DOHH2 (cell line): ENCODE data around the gene MEGF11.

ENCODE experiments used
- H3F3A ChIP-seq: fragments of 200-600 bp; sonication (generic), shearing (Covaris generic); 2 replicates; pipeline ENCODE4 v1.6.0; 2016; ENCODE audit warnings: antibody characterized with exemption, mild to moderate bottlenecking; ENCODE audit not compliant: control insufficient read depth, insufficient read depth
- H3K27ac ChIP-seq: fragments of 200-600 bp; sonication (generic); 2 replicates; pipeline ENCODE4 v1.5.1; 2014; ENCODE audit warnings: low read depth, mild to moderate bottlenecking, low read length, moderate library complexity
- H3K27me3 ChIP-seq: fragments of 200-600 bp; sonication (generic); 2 replicates; pipeline ENCODE4 v1.6.1; 2014; ENCODE audit warnings: mild to moderate bottlenecking, low read length, mixed read lengths; ENCODE audit not compliant: control insufficient read depth
- H3K36me3 ChIP-seq: fragments of 200-600 bp; sonication (generic); 2 replicates; pipeline ENCODE4 v1.6.1; 2014; ENCODE audit warnings: mild to moderate bottlenecking, low read length, moderate library complexity, mixed read lengths; ENCODE audit not compliant: control insufficient read depth
- H3K4me1 ChIP-seq: fragments of 200-600 bp; sonication (generic); 2 replicates; pipeline ENCODE4 v1.6.1; 2014; ENCODE audit warnings: mild to moderate bottlenecking, low read length, mixed read lengths; ENCODE audit not compliant: control insufficient read depth
- H3K4me2 ChIP-seq: fragments of 200-600 bp; sonication (generic); 2 replicates; pipeline ENCODE4 v1.6.0; 2014; ENCODE audit warnings: mild to moderate bottlenecking, low read length, moderate library complexity
- H3K4me3 ChIP-seq: fragments of 200-600 bp; sonication (generic); 2 replicates; pipeline ENCODE4 v1.5.1; 2014; ENCODE audit warnings: mild to moderate bottlenecking, low read length, mixed read lengths
- H3K79me2 ChIP-seq: fragments of 200-600 bp; sonication (generic); 2 replicates; pipeline ENCODE4 v1.6.1; 2014; ENCODE audit warnings: mild to moderate bottlenecking, low read length, mixed read lengths; ENCODE audit not compliant: control insufficient read depth
- H3K9me2 ChIP-seq: fragments of 200-600 bp; sonication (generic); replicated peaks from 2 replicates; pipeline ENCODE4 v1.6.1; 2014; ENCODE audit warnings: mild to moderate bottlenecking, low read length, mixed read lengths; ENCODE audit not compliant: control insufficient read depth
- H3K9me3 ChIP-seq: fragments of 200-600 bp; sonication (generic); 2 replicates; pipeline ENCODE4 v1.6.1; 2014; ENCODE audit warnings: antibody characterized with exemption, low read length, mixed read lengths; ENCODE audit not compliant: control insufficient read depth, insufficient read depth
- H4K20me1 ChIP-seq: fragments of 200-600 bp; sonication (generic); 2 replicates; pipeline ENCODE4 v1.6.0; 2014; ENCODE audit warnings: low read depth, mild to moderate bottlenecking, antibody characterized with exemption, low read length, moderate library complexity; ENCODE audit not compliant: control insufficient read depth, insufficient read depth
- EZH2phosphoT487 ChIP-seq: fragments of 200-600 bp; sonication (generic); IDR thresholded peaks from 2 replicates; pipeline ENCODE4 v1.6.1; 2017; ENCODE audit warnings: borderline replicate concordance, mild to moderate bottlenecking, antibody characterized with exemption, low read length, moderate library complexity, mixed read lengths
- TF ChIP-seq, protein P1 (sequence below): fragments of 200-600 bp; sonication (generic); IDR thresholded peaks from one replicate; pipeline ENCODE4 v1.5.1; 2014; ENCODE audit warnings: antibody characterized with exemption, mild to moderate bottlenecking, low read depth, low read length; ENCODE audit not compliant: poor library complexity, severe bottlenecking

The MEGF11 gene

DNA sequence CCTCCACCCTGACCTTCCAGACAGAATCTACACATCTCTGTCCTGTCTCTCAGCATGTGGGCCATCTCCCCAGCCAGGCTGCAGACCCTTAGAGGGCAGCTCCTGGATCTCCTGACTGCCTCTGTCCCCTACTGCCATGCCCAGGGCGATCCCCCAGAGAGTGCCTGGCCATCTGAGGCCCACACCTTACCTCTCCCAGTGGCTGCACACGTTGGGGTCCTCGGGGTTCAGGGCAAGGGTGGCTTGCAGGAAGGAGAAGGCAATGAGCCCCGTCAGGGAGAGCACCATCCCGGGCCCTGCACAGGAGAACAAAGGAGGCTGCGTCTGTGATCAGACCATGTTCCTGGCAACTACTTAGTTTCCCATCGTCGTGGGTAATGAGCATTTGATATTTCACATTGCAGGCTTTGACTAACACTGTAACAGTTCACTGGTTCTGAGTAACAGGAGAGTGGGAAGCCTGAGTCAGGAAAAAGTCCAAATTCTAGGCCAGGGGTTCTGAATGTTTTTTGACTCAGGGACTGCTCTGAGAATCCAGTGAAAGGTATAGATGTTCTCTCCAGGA, 125.4 kb downstream of the MEGF11 start:
- no peak overlapping the region for H3K27ac ChIP-seq
- no peak overlapping the region for H3K4me3 ChIP-seq
- peaks cover 60% of the 10 kb centered on the region for H3K36me3 ChIP-seq
- TF ChIP-seq, protein P1, sequence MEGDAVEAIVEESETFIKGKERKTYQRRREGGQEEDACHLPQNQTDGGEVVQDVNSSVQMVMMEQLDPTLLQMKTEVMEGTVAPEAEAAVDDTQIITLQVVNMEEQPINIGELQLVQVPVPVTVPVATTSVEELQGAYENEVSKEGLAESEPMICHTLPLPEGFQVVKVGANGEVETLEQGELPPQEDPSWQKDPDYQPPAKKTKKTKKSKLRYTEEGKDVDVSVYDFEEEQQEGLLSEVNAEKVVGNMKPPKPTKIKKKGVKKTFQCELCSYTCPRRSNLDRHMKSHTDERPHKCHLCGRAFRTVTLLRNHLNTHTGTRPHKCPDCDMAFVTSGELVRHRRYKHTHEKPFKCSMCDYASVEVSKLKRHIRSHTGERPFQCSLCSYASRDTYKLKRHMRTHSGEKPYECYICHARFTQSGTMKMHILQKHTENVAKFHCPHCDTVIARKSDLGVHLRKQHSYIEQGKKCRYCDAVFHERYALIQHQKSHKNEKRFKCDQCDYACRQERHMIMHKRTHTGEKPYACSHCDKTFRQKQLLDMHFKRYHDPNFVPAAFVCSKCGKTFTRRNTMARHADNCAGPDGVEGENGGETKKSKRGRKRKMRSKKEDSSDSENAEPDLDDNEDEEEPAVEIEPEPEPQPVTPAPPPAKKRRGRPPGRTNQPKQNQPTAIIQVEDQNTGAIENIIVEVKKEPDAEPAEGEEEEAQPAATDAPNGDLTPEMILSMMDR = no peak
- TF ChIP-seq EZH2phosphoT487 = no peak
- H3K79me2 ChIP-seq = no peaks in the 10 kb centered on the region
- no peak overlapping the region for H3K4me2 ChIP-seq
- H3K9me3 ChIP-seq = no peaks in the 10 kb centered on the region
- no peaks in the 10 kb centered on the region for H3K27me3 ChIP-seq
- H3K4me1 ChIP-seq = peaks cover 28% of the 10 kb centered on the region
- H4K20me1 ChIP-seq = no peaks in the 10 kb centered on the region; the same call in 1 of the 2 replicates
- H3F3A ChIP-seq = no peaks in the 10 kb centered on the region
- H3K9me2 ChIP-seq = no peaks in the 10 kb centered on the region

DNA sequence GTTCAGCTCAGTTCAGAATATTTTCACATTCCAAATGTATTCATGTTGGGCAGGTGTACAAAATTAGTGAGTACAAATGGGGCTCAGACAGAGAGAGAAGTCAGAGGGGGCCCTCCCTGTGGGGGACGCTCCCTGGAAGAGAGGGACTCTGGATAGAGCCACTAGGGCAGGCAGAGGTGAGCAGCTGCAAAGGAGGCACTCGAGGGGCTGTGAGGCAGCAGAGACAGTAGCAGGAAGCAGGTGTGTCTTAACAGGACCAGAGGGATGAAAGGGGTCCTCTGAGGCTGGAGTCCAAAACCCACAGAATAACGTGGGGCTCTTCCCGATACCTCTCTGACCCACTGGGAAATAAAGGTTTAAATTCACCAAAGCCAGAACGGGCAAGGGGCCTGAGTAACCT, 127.1 kb downstream of the MEGF11 start:
- no peak for TF ChIP-seq EZH2phosphoT487
- TF ChIP-seq, protein P1 = no peak
- Histone ChIP-seq H3K4me2 (no peak overlapping the region), H3K27ac (no peak overlapping the region), H3K9me3 (no peaks in the 10 kb centered on the region), H3K79me2 (no peaks in the 10 kb centered on the region), H3K4me1 (peaks cover 14% of the 10 kb centered on the region), H4K20me1 (no peaks in the 10 kb centered on the region), H3K27me3 (no peaks in the 10 kb centered on the region), H3K9me2 (no peaks in the 10 kb centered on the region), H3K36me3 (peaks cover 66% of the 10 kb centered on the region), H3K4me3 (no peak overlapping the region), H3F3A (no peaks in the 10 kb centered on the region)

- H4K20me1 ChIP-seq = no peaks in the 10 kb centered on the region
- H3K4me1 ChIP-seq = peaks cover 9% of the 10 kb centered on the region
- H3K9me2 ChIP-seq = no peaks in the 10 kb centered on the region
- no peaks in the 10 kb centered on the region for H3K27me3 ChIP-seq
- no peak overlapping the region for H3K4me3 ChIP-seq
- no peak overlapping the region for H3K4me2 ChIP-seq
- H3K36me3 ChIP-seq = peaks cover 70% of the 10 kb centered on the region
- H3K27ac ChIP-seq = no peak overlapping the region
- H3K79me2 ChIP-seq = no peaks in the 10 kb centered on the region
- TF ChIP-seq EZH2phosphoT487 = no peak
- TF ChIP-seq, protein P1 = no peak
- H3K9me3 ChIP-seq = no peaks in the 10 kb centered on the region
- no peaks in the 10 kb centered on the region for H3F3A ChIP-seq
These were observed 127.5 kb downstream of the MEGF11 start for GRCh38 chr15:66126031-66126441.

DNA sequence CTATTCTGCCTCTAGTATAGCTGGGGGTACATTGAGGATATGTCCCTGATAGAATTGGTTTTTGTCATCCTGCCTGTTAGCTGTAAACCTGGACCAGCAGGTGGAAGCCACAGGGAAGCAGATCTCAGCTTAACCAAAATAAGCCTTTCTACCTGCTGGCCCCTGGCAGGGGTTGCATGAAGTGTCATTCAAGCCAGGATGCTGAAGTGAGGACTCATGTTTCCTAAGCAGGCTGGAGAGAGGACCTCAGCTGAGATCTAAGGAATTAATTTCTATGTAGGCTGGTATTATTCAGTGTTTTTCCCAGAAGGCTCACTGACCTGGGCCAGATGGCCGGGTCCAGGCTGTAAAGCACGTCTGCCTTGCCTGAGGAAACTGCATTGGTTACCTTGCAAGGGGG, 128.9 kb downstream of the MEGF11 start:
- H3K4me2 ChIP-seq = no peak overlapping the region
- H3F3A ChIP-seq = no peaks in the 10 kb centered on the region
- H3K4me1 ChIP-seq = peaks cover 9% of the 10 kb centered on the region; the same call in 1 of the 2 replicates
- H3K79me2 ChIP-seq = no peaks in the 10 kb centered on the region
- H4K20me1 ChIP-seq = no peaks in the 10 kb centered on the region
- no peaks in the 10 kb centered on the region for H3K9me2 ChIP-seq
- TF ChIP-seq, protein P1 = no peak
- TF ChIP-seq EZH2phosphoT487 = no peak
- H3K27me3 ChIP-seq = no peaks in the 10 kb centered on the region
- no peak overlapping the region for H3K4me3 ChIP-seq
- no peak overlapping the region for H3K27ac ChIP-seq
- H3K9me3 ChIP-seq = no peaks in the 10 kb centered on the region
- peaks cover 82% of the 10 kb centered on the region for H3K36me3 ChIP-seq
